Memory B cell (primary cell): ENCODE measurements around the gene ERICH3.
A peak's percentile ranks its signal among the peaks of the same experiment; 100 is the strongest.

Source experiments
- ATAC-seq: fragments of 150-1000 bp; cut with Tn5 transposase; 2 replicates; pipeline ENCODE4 v1.10.0; 2021; ENCODE audit warnings: low read depth, mild to moderate bottlenecking, moderate library complexity
- DNase-seq, 2 donors: peaks; one replicate each; pipeline ENCODE4 v3.0.0; 2022; ENCODE audit warnings: low spot score in 2 of 2
- H3K27ac Mint-ChIP-seq: one replicate; pipeline ENCODE4 v1.8.0; 2022; ENCODE audit warnings: mild to moderate bottlenecking, moderate library complexity, mixed read lengths
- H3K27me3 Mint-ChIP-seq: one replicate; pipeline ENCODE4 v1.8.0; 2022; ENCODE audit warnings: mixed read lengths
- H3K36me3 Mint-ChIP-seq: one replicate; pipeline ENCODE4 v1.8.0; 2022; ENCODE audit warnings: mild to moderate bottlenecking, mixed read lengths
- H3K4me1 Mint-ChIP-seq: one replicate; pipeline ENCODE4 v1.8.0; 2022; ENCODE audit warnings: mixed read lengths
- H3K4me3 Mint-ChIP-seq: one replicate; pipeline ENCODE4 v1.8.0; 2022; ENCODE audit warnings: mild to moderate bottlenecking, moderate library complexity, mixed read lengths
- H3K9me3 Mint-ChIP-seq: one replicate; pipeline ENCODE4 v1.8.0; 2022; ENCODE audit warnings: mixed read lengths

ERICH3 gene

DNA sequence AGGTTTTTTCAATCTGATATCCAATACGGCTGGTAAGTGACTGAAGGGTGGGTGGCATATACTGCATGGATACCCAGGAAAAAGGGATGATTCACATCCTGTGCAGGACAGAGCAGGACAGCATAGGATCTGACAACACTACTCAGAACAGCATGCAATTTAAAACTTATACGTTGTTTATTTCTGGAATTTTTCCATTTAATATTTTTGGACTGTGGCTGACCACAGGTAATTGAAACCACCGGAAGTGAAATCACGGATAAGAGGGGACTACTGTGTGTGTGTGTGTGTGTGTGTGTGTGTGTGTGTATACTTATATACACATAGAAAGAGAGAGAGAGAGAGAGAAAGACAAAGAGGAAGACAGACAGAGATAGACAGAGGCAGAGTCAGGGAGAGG, 23.0 kb downstream of the ERICH3 start:
- DNase-seq (no peak), ATAC-seq (no peak)
- H3K4me3 Mint-ChIP-seq = no peak overlapping the region
- H3K36me3 Mint-ChIP-seq = no peaks in the 10 kb centered on the region
- H3K27me3 Mint-ChIP-seq = no peaks in the 10 kb centered on the region
- peak overlapping the region; percentile 72 for H3K27ac Mint-ChIP-seq
- H3K9me3 Mint-ChIP-seq = peaks cover 2% of the 10 kb centered on the region
- peaks cover 28% of the 10 kb centered on the region for H3K4me1 Mint-ChIP-seq

DNA sequence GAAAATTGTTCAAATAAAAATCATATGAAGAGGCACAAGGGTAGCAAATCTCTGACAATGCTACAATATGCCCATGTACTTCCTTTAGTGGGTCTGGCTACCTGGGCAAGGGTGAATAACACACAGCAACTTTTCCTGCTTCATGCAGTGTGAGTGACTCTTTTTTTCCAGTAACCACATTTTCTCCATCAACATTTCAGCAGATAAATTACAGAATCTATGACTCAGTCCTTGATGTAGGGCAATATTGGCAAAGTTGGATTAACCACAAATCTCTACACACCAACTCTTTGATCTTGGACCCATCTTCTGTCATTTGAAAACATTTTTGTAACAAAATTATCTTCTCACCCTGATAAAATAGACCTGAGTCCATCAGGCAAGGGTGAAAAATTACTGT, 31.7 kb downstream of the ERICH3 start:
- H3K4me1 Mint-ChIP-seq = peaks cover 3% of the 10 kb centered on the region
- H3K36me3 Mint-ChIP-seq = no peaks in the 10 kb centered on the region
- H3K27ac Mint-ChIP-seq = no peak overlapping the region
- H3K27me3 Mint-ChIP-seq = no peaks in the 10 kb centered on the region
- no peak for ATAC-seq
- H3K9me3 Mint-ChIP-seq = no peaks in the 10 kb centered on the region
- no peak for DNase-seq
- H3K4me3 Mint-ChIP-seq = no peak overlapping the region

DNA sequence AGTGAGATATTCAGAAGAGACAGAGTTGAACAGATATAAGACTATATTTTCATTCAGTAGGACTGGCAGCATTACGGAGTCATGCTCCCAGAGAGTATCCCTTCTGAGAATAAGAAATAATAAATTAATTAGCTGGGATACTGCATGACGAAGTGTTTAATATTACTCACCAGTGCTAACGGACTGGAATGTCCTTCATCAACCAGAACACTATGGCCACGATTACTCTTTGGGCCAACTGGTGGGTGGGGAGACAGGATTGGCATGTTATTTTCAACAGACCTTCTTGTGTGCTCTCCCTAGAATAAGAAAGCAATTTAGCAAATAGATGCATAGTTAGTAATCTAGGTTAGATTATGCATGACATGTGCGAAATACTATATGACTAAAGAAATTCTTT, 32.4 kb downstream of the ERICH3 start:
- Mint-ChIP-seq H3K9me3 (no peaks in the 10 kb centered on the region), H3K27me3 (no peaks in the 10 kb centered on the region), H3K27ac (no peak overlapping the region), H3K36me3 (no peaks in the 10 kb centered on the region), H3K4me3 (no peak overlapping the region), H3K4me1 (peaks cover 3% of the 10 kb centered on the region)
- DNase-seq (no peak), ATAC-seq (no peak)

- H3K9me3 Mint-ChIP-seq = no peaks in the 10 kb centered on the region
These were observed 36.3 kb downstream of the ERICH3 start for GRCh38 chr1:74637296-74637695.

GRCh38 chr1:74629283-74629682, 44.3 kb downstream of the ERICH3 start:
- DNase-seq = no peak
- Mint-ChIP-seq H3K27ac (no peak overlapping the region), H3K36me3 (no peaks in the 10 kb centered on the region), H3K4me1 (no peaks in the 10 kb centered on the region), H3K27me3 (peaks cover 2% of the 10 kb centered on the region), H3K9me3 (peaks cover 2% of the 10 kb centered on the region), H3K4me3 (no peak overlapping the region)
- ATAC-seq = no peak

More at GRCh38 chr1:74637296-74637695, 36.3 kb downstream of the ERICH3 start:
- Mint-ChIP-seq H3K4me1 (no peaks in the 10 kb centered on the region), H3K27ac (no peak overlapping the region), H3K27me3 (no peaks in the 10 kb centered on the region), H3K4me3 (no peak overlapping the region), H3K36me3 (no peaks in the 10 kb centered on the region)
- DNase-seq (no peak), ATAC-seq (no peak)

GRCh38 chr1:74623716-74624115, 49.9 kb downstream of the ERICH3 start:
- Mint-ChIP-seq H3K27ac (no peak overlapping the region), H3K9me3 (peaks cover 2% of the 10 kb centered on the region), H3K4me1 (peaks cover 3% of the 10 kb centered on the region), H3K36me3 (no peaks in the 10 kb centered on the region), H3K27me3 (peaks cover 5% of the 10 kb centered on the region), H3K4me3 (no peak overlapping the region)
- DNase-seq (no peak), ATAC-seq (no peak)

GRCh38 chr1:74620242-74620641, 53.4 kb downstream of the ERICH3 start:
- Mint-ChIP-seq H3K4me1 (peaks cover 3% of the 10 kb centered on the region), H3K36me3 (no peaks in the 10 kb centered on the region), H3K27ac (no peak overlapping the region), H3K27me3 (peaks cover 5% of the 10 kb centered on the region), H3K4me3 (no peak overlapping the region), H3K9me3 (no peaks in the 10 kb centered on the region)
- DNase-seq (no peak), ATAC-seq (no peak)

GRCh38 chr1:74618974-74619373, 54.6 kb downstream of the ERICH3 start:
- H3K27me3 Mint-ChIP-seq = peaks cover 5% of the 10 kb centered on the region
- no peaks in the 10 kb centered on the region for H3K36me3 Mint-ChIP-seq
- H3K9me3 Mint-ChIP-seq = no peaks in the 10 kb centered on the region
- peaks cover 3% of the 10 kb centered on the region for H3K4me1 Mint-ChIP-seq
- no peak for DNase-seq
- ATAC-seq = no peak
- no peak overlapping the region for H3K27ac Mint-ChIP-seq
- H3K4me3 Mint-ChIP-seq = no peak overlapping the region

DNA sequence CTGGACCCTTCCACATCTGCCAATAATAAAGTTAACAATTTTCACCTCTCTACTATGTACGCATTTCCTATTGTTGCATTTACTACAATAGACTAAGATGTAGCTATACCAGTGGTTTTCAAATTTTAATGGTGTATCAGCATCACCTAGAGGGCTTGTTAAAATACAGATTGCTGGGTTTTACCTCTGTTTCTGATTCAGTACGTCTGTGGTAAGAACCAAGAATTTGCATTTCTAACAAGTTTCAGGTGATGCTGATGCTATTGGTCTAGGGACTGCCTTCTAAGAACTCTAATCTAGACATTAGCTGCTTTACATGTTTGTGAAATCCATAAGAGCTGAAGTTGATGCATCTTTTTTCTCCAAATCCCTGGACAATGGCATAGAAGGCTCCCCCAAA, 59.7 kb downstream of the ERICH3 start:
- Mint-ChIP-seq H3K4me3 (no peak overlapping the region), H3K36me3 (no peaks in the 10 kb centered on the region), H3K4me1 (no peaks in the 10 kb centered on the region), H3K9me3 (no peaks in the 10 kb centered on the region), H3K27me3 (peaks cover 2% of the 10 kb centered on the region), H3K27ac (no peak overlapping the region)
- ATAC-seq (no peak), DNase-seq (no peak)

DNA sequence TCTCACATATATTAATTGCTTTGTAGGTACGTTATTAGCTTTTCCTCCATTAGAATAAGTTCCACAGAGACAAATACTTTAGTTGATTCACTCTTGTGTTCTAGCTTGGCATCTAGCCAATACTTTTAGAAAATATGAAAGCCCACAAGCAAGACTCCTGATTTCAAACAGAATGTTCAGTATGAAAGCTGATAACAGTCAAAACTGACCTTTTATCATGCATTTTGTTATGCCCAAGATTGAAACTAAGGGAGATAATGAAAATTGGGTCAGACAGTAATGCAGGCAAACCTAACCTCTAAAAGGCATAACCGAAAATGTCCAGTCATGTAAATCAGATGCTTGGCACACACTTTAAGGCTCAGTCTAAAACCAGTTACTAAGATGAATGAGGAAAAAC, 61.7 kb downstream of the ERICH3 start:
- DNase-seq (no peak), ATAC-seq (no peak)
- Mint-ChIP-seq H3K4me3 (no peak overlapping the region), H3K27me3 (peaks cover 2% of the 10 kb centered on the region), H3K27ac (no peak overlapping the region), H3K4me1 (no peaks in the 10 kb centered on the region), H3K36me3 (no peaks in the 10 kb centered on the region), H3K9me3 (no peaks in the 10 kb centered on the region)

DNA sequence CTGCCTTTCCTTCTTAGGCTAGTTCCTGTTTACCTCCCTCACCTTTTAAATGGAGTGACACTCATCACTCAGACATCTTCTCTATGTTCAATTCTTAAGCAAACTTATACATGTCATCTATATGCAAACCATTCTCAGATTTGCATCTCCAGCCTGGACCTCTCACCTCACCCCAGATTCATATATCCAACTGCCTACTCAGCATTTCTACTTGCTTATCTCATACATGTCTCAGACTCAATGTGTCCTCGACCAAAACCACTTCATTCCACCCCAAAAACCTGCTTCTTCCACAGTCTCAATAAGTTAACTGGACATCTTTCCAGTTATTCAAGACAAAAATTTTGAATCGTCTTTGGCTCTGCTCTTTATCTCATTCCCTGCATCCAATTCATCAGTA, 62.6 kb downstream of the ERICH3 start:
- Mint-ChIP-seq H3K27me3 (no peaks in the 10 kb centered on the region), H3K27ac (no peak overlapping the region), H3K36me3 (no peaks in the 10 kb centered on the region), H3K9me3 (no peaks in the 10 kb centered on the region), H3K4me1 (no peaks in the 10 kb centered on the region), H3K4me3 (no peak overlapping the region)
- no peak for ATAC-seq
- no peak for DNase-seq

- no peaks in the 10 kb centered on the region for H3K4me1 Mint-ChIP-seq
- no peak overlapping the region for H3K27ac Mint-ChIP-seq
- ATAC-seq (no peak), DNase-seq (no peak)
- no peaks in the 10 kb centered on the region for H3K9me3 Mint-ChIP-seq
- no peak overlapping the region for H3K4me3 Mint-ChIP-seq
- H3K36me3 Mint-ChIP-seq = no peaks in the 10 kb centered on the region
- H3K27me3 Mint-ChIP-seq = no peaks in the 10 kb centered on the region
These were observed 63.7 kb downstream of the ERICH3 start for GRCh38 chr1:74609810-74610371.

- ATAC-seq = no peak
- Mint-ChIP-seq H3K27ac (no peak overlapping the region), H3K4me1 (no peaks in the 10 kb centered on the region), H3K27me3 (no peaks in the 10 kb centered on the region), H3K36me3 (no peaks in the 10 kb centered on the region), H3K4me3 (no peak overlapping the region), H3K9me3 (no peaks in the 10 kb centered on the region)
- DNase-seq = no peak
These were observed 76.9 kb downstream of the ERICH3 start for GRCh38 chr1:74596717-74597116.

DNA sequence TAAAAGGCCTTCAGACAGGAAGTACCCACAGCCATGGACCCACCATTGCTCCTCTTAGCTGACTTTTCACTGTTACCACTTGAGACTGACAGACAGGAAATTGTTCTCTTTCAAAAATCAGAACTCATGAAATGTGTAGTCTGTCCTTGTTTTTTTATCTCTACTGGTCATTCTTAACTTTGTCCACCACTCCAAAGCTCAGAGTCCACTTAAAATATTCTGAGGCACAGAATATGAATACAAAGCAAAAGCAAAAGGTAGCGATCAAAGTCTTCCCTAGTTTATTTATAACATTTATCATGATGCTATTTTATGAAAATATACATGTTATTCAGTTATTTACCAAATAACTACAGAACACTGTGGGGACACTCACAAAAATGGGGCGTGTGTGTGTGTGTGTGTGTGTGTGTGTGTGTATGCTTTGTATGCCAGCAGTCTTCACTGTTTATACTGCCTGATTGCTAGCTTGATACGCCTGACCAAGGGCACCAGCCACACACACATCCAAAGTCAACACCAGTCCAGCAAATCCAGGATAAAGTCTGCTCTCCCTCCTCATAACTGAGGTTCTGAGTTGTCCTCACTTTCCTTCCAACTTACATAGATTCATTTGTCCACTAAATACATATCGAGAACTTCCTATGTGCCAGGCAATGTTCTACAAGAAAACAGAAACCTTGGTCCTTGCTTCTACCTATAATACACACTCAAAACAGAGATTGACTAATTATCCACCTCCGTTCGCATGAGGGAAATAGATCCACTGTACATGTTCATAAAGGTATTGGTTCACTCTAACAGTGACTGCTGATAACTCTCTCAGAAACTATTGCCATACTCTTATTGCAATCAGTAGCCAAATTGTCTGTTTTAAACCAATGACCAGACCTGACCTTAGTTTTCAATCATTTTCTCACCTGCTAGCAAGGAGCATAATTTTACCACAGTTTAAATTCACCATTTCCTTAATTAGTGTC, 79.4 kb downstream of the ERICH3 start:
- H3K27ac Mint-ChIP-seq = no peak overlapping the region
- no peaks in the 10 kb centered on the region for H3K36me3 Mint-ChIP-seq
- DNase-seq (no peak), ATAC-seq (no peak)
- no peaks in the 10 kb centered on the region for H3K27me3 Mint-ChIP-seq
- H3K9me3 Mint-ChIP-seq = no peaks in the 10 kb centered on the region
- no peak overlapping the region for H3K4me3 Mint-ChIP-seq
- H3K4me1 Mint-ChIP-seq = no peaks in the 10 kb centered on the region
